ENCODE measurements around the gene POLR3GL.

POLR3GL gene

GRCh38 chr1:145951526-145951925 is 13.0 kb upstream of the POLR3GL start:
- H3K27me3 ChIP-seq (ENCODE audit: insufficient read depth, insufficient read length) = peaks cover 21% of the 10 kb centered on the region
- H3K9ac ChIP-seq (ENCODE audit: insufficient read length, low read depth) = no peak overlapping the region
- peaks cover 2% of the 10 kb centered on the region for H3K4me1 ChIP-seq (ENCODE audit: insufficient read depth, insufficient read length)
- H3K9me3 ChIP-seq (ENCODE audit: insufficient read depth, low read length) = peaks cover 6% of the 10 kb centered on the region; the same call in 1 of the 2 replicates
- H3K4me3 ChIP-seq (ENCODE audit: insufficient read length, low read depth) = no peak overlapping the region
- no peak for DNase-seq (ENCODE audit: low read depth, low spot score)
- H3K36me3 ChIP-seq (ENCODE audit: insufficient read depth, insufficient read length, low read length) = no peaks in the 10 kb centered on the region
- TF ChIP-seq SUZ12 (IDR thresholded peaks at IDR 0.05; ENCODE audit: extremely low read depth, insufficient read depth, insufficient read length) (no peak), ZNF274 (IDR thresholded peaks at IDR 0.05; ENCODE audit: low read depth, low read length) (no peak), YY1 (IDR thresholded peaks at IDR 0.05; ENCODE audit: insufficient read depth, insufficient read length) (no peak)

- H3K27me3 ChIP-seq (ENCODE audit: insufficient read depth, insufficient read length) = peaks cover 31% of the 10 kb centered on the region
- no peak for DNase-seq (ENCODE audit: low read depth, low spot score)
- H3K36me3 ChIP-seq (ENCODE audit: insufficient read depth, insufficient read length, low read length) = no peaks in the 10 kb centered on the region
- H3K4me1 ChIP-seq (ENCODE audit: insufficient read depth, insufficient read length) = peaks cover 2% of the 10 kb centered on the region
- no peak overlapping the region for H3K9ac ChIP-seq (ENCODE audit: insufficient read length, low read depth)
- H3K4me3 ChIP-seq (ENCODE audit: insufficient read length, low read depth) = no peak overlapping the region
- H3K9me3 ChIP-seq (ENCODE audit: insufficient read depth, low read length) = peaks cover 6% of the 10 kb centered on the region; the same call in 1 of the 2 replicates
- TF ChIP-seq SUZ12 (IDR thresholded peaks at IDR 0.05; ENCODE audit: extremely low read depth, insufficient read depth, insufficient read length) (no peak), YY1 (IDR thresholded peaks at IDR 0.05; ENCODE audit: insufficient read depth, insufficient read length) (no peak), ZNF274 (IDR thresholded peaks at IDR 0.05; ENCODE audit: low read depth, low read length) (no peak)
These were observed 11.6 kb upstream of the POLR3GL start for GRCh38 chr1:145952903-145953302.

DNA sequence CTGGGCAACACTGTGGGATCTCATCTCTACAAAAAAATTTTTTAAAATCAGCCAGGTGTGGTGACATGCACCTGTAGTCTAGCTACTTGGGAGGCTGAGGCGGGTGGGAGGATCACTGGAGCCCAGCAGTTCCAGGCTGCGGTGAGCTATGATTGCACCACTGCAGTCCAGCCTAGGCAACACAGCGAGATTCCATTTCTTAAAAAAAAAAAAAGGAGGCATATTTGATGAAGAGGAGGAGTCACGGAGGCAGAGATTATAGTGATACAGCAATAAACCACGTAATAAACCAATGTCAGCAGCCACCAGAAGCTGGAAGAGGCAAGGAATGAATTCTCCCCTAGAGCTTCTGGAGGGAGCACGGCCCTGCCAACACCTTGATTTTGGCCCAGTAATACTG is 10.6 kb upstream of the POLR3GL start:
- Histone ChIP-seq H3K9me3 (ENCODE audit: insufficient read depth, low read length) (0 out of 2 replicates have a peak, but pooled peaks cover under 1% of the 10 kb centered on the region), H3K9ac (ENCODE audit: insufficient read length, low read depth) (no peak overlapping the region), H3K36me3 (ENCODE audit: insufficient read depth, insufficient read length, low read length) (no peaks in the 10 kb centered on the region), H3K27me3 (ENCODE audit: insufficient read depth, insufficient read length) (peaks cover 39% of the 10 kb centered on the region), H3K4me1 (ENCODE audit: insufficient read depth, insufficient read length) (peaks cover 2% of the 10 kb centered on the region), H3K4me3 (ENCODE audit: insufficient read length, low read depth) (no peak overlapping the region)
- TF ChIP-seq ZNF274 (IDR thresholded peaks at IDR 0.05; ENCODE audit: low read depth, low read length) (no peak), SUZ12 (IDR thresholded peaks at IDR 0.05; ENCODE audit: extremely low read depth, insufficient read depth, insufficient read length) (no peak), YY1 (IDR thresholded peaks at IDR 0.05; ENCODE audit: insufficient read depth, insufficient read length) (no peak)
- DNase-seq (ENCODE audit: low read depth, low spot score) = no peak

DNA sequence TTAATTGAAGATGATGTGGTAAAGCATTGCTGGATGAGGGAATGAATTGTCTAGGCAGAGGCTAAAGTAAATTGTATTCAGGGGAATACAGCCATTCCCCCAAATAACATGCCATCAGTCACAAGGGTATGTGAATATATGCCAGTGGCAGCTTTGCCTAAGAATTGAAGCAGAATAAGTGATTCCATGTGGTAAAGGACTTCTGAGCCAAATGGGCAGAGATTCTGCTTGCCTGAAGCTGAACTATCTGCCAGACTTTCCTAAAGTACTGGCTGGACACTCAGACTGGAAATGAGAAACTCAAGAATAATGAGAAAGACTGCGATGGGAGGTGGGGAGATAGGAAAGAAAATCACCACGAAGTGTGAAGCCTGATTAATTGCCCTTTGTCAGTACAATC is 9.1 kb upstream of the POLR3GL start:
- Histone ChIP-seq H3K36me3 (ENCODE audit: insufficient read depth, insufficient read length, low read length) (no peaks in the 10 kb centered on the region), H3K9ac (ENCODE audit: insufficient read length, low read depth) (no peak overlapping the region), H3K4me3 (ENCODE audit: insufficient read length, low read depth) (no peak overlapping the region), H3K9me3 (ENCODE audit: insufficient read depth, low read length) (no peaks in the 10 kb centered on the region), H3K4me1 (ENCODE audit: insufficient read depth, insufficient read length) (peaks cover 5% of the 10 kb centered on the region), H3K27me3 (ENCODE audit: insufficient read depth, insufficient read length) (peaks cover 55% of the 10 kb centered on the region)
- TF ChIP-seq ZNF274 (IDR thresholded peaks at IDR 0.05; ENCODE audit: low read depth, low read length) (no peak), SUZ12 (IDR thresholded peaks at IDR 0.05; ENCODE audit: extremely low read depth, insufficient read depth, insufficient read length) (no peak), YY1 (IDR thresholded peaks at IDR 0.05; ENCODE audit: insufficient read depth, insufficient read length) (no peak)
- DNase-seq (ENCODE audit: low read depth, low spot score) = no peak

GRCh38 chr1:145956361-145956760 is 8.1 kb upstream of the POLR3GL start:
- H3K9me3 ChIP-seq (ENCODE audit: insufficient read depth, low read length) = no peaks in the 10 kb centered on the region
- H3K4me1 ChIP-seq (ENCODE audit: insufficient read depth, insufficient read length) = peaks cover 7% of the 10 kb centered on the region
- TF ChIP-seq ZNF274 (IDR thresholded peaks at IDR 0.05; ENCODE audit: low read depth, low read length) = no peak
- no peak for DNase-seq (ENCODE audit: low read depth, low spot score)
- H3K4me3 ChIP-seq (ENCODE audit: insufficient read length, low read depth) = no peak overlapping the region
- no peak overlapping the region for H3K9ac ChIP-seq (ENCODE audit: insufficient read length, low read depth)
- peaks cover 64% of the 10 kb centered on the region for H3K27me3 ChIP-seq (ENCODE audit: insufficient read depth, insufficient read length)
- no peaks in the 10 kb centered on the region for H3K36me3 ChIP-seq (ENCODE audit: insufficient read depth, insufficient read length, low read length)

DNA sequence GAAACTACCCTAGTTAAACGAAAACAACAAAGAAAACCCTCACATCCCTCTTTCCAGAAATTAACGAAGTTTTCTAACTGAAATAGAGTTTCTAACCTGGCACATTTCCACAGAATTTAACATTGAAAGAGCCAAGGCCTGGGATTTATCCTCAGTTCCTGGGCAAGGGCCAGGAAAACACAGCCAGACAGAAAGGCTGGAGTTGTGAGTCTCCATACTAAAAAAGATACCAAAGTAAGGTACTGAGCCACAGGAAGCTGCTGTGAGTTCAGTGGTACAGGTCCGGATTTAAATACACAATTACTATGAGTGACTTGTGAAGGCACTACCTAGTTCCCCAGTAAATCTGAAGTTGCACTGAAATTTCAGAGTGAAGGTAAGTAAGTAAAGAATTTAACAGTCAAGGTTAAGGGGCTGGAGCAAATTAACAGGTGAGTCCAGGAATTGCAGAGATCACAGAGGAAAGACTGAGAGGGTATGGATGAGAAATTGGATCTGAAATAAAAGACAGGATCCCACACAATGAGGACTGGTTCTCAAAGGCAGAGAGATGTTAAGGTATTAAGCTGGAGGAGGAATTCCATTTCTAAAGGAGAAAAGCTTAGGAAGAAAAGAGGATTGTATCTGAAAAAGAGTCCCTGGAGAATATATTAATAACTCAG is 7.6 kb upstream of the POLR3GL start:
- TF ChIP-seq YY1 (IDR thresholded peaks at IDR 0.05; ENCODE audit: insufficient read depth, insufficient read length) = no peak
- no peak for TF ChIP-seq ZNF274 (IDR thresholded peaks at IDR 0.05; ENCODE audit: low read depth, low read length)
- TF ChIP-seq SUZ12 (IDR thresholded peaks at IDR 0.05; ENCODE audit: extremely low read depth, insufficient read depth, insufficient read length) = no peak
- Histone ChIP-seq H3K9me3 (ENCODE audit: insufficient read depth, low read length) (no peaks in the 10 kb centered on the region), H3K36me3 (ENCODE audit: insufficient read depth, insufficient read length, low read length) (no peaks in the 10 kb centered on the region), H3K4me1 (ENCODE audit: insufficient read depth, insufficient read length) (peaks cover 12% of the 10 kb centered on the region), H3K27me3 (ENCODE audit: insufficient read depth, insufficient read length) (peaks cover 70% of the 10 kb centered on the region), H3K9ac (ENCODE audit: insufficient read length, low read depth) (peak overlapping the region; percentile 71), H3K4me3 (ENCODE audit: insufficient read length, low read depth) (peak overlapping the region; percentile 57)
- DNase-seq (ENCODE audit: low read depth, low spot score) = no peak

DNA sequence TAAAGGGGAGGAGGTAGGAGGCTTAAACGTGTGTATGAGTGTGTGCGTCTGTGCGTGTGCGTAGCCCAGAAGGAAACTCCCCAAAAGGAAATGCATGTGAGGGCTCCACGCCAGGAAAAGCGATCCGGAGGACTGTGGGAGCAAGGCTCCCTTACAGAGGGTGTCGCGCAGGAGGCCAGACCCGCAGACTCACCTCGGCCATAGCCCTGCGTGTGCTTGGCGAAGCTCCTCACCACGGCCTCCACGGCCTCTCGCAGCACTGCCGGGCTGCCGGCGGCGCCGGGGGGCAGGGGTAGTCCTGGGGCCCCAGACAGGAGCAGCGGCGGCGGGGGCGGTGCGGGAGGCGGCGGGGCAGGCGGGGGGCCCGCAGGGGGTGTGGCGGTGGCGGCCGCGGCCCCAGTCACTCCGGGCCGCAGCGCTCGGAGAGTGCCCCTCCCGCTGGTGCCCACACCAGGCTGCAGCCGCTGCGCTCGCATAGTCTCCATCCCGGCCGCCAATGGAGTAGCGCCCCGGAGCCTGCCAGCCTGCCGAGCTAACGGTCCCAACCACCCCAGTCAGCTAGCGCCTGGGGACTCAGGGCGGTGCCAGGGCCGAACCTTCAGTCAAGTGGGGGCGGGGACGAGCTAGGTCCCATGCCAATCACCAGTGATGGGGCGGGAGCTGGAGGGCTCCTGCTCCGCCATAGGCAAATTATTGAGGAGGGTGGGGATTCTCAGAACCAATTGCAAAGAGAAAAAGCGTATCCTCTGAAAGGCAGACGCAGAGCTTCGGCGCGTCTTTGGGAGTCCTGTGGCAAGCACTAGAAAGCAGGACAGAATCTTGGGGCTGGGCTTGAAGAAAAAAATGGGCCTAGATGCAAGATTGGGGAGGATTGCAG is 6.8 kb upstream of the POLR3GL start, which contains the start of gene LIX1L:
LIX1L (minus strand) TSS at position 575 of the 877 bp plus-strand sequence; CDS start at position 485, 90 bp downstream.
- TF ChIP-seq YY1 (IDR thresholded peaks at IDR 0.05; ENCODE audit: insufficient read depth, insufficient read length) (no peak), ZNF274 (IDR thresholded peaks at IDR 0.05; ENCODE audit: low read depth, low read length) (no peak), SUZ12 (IDR thresholded peaks at IDR 0.05; ENCODE audit: extremely low read depth, insufficient read depth, insufficient read length) (no peak)
- Histone ChIP-seq H3K9me3 (ENCODE audit: insufficient read depth, low read length) (no peaks in the 10 kb centered on the region), H3K4me1 (ENCODE audit: insufficient read depth, insufficient read length) (peaks cover 16% of the 10 kb centered on the region), H3K9ac (ENCODE audit: insufficient read length, low read depth) (peak within 1 kb of the TSS; percentile 71), H3K4me3 (ENCODE audit: insufficient read length, low read depth) (peak within 1 kb of the TSS; percentile 57), H3K27me3 (ENCODE audit: insufficient read depth, insufficient read length) (peaks cover 77% of the 10 kb centered on the region), H3K36me3 (ENCODE audit: insufficient read depth, insufficient read length, low read length) (no peaks in the 10 kb centered on the region)
- peak; percentile 98 for DNase-seq (ENCODE audit: low read depth, low spot score)
